Erythroblast (primary cell): ENCODE results near the gene SCAMP4.
A peak's percentile ranks its signal among the peaks of the same experiment; 100 is the strongest.

ENCODE experiments used
- GATA1 ChIP-seq: IDR thresholded peaks from 2 replicates; pipeline ENCODE4 v1.6.1; 2011; ENCODE audit warnings: low read depth, mild to moderate bottlenecking, control low read depth, low read length, moderate library complexity
- POLR2A ChIP-seq: IDR thresholded peaks from 2 replicates; pipeline ENCODE4 v1.6.1; 2011; ENCODE audit warnings: mild to moderate bottlenecking, low read length

DNA sequence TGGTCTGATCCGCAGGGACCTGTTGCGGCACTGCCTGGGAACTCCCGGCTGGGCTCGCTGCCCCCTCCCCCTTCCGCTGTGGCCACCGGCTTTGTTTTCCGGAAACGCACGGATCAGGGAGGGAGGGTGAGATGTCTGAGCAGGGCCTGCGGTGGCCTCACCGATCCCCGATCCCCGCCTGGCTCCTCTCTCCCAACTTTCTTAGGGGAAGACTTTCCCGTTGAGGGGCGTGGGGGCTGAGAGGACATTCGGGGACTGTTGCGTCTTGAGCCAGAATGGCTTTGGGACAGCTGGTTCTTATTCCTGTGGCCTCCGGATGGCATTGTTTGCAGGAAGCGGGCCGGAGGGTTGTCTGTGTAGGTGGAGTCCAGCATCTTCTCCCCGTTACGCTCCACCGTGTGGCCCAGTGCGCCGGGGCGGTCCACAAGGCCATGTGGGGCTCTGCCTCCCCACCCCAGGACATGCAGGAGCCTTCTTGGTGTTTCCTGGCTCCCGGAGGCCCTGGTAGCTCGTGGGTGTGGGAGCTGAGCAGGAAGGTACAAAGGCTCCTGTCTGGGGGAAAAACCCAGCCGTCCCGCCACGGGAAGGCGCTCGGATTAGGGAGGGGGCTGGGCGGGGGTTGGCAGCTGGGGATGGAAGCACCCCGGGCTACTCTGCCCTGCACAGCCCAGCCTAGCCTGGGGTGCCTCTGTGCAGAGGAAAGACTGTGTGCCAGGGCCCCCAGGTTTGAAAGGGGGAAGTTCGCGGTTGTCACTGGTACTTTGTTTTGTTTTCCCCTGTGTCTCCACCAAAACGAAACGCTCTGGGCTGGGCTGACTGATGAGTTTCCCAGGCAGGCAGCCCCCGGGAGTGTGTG lies 37.1 kb downstream of the SCAMP4 start:
- TF ChIP-seq POLR2A: peak; percentile 30
- no peak for TF ChIP-seq GATA1
